OCI-LY1 (cell line): ENCODE measurements around the gene RHOG.
A peak's percentile ranks its signal among the peaks of the same experiment; 100 is the strongest.
"Not testable (repeated sequence)": the region's sequence is repeated elsewhere in the genome, so short reads cannot be mapped to it uniquely, and the experiment has no call there.

Source experiments
- H2AFZ ChIP-seq: fragments of 200-600 bp; sonication (generic), shearing (Covaris generic); 2 replicates; pipeline ENCODE4 v1.6.0; 2014; ENCODE audit warnings: antibody characterized with exemption, mild to moderate bottlenecking, low read length
- H3F3A ChIP-seq: fragments of 200-600 bp; sonication (generic), shearing (Covaris generic); 2 replicates; pipeline ENCODE4 v1.6.0; 2014; ENCODE audit warnings: mild to moderate bottlenecking, antibody characterized with exemption, low read length, moderate library complexity; ENCODE audit not compliant: insufficient read depth
- H3K27ac ChIP-seq: fragments of 200-600 bp; sonication (generic); 2 replicates; pipeline ENCODE4 v1.5.1; 2014; ENCODE audit warnings: low read length, mixed run types, mild to moderate bottlenecking, low read depth; ENCODE audit not compliant: poor library complexity, severe bottlenecking
- H3K27me3 ChIP-seq: fragments of 200-600 bp; sonication (generic); 2 replicates; pipeline ENCODE4 v1.6.0; 2014; ENCODE audit warnings: antibody characterized with exemption, mild to moderate bottlenecking, low read length, moderate library complexity; ENCODE audit not compliant: insufficient read depth
- H3K36me3 ChIP-seq: fragments of 200-600 bp; sonication (generic); 2 replicates; pipeline ENCODE4 v1.6.1; 2014; ENCODE audit warnings: mild to moderate bottlenecking, antibody characterized with exemption, low read length, moderate library complexity, mixed read lengths; ENCODE audit not compliant: insufficient read depth
- H3K4me1 ChIP-seq: fragments of 200-600 bp; sonication (generic); 2 replicates; pipeline ENCODE4 v1.5.1; 2014; ENCODE audit warnings: mild to moderate bottlenecking, low read length, moderate library complexity; ENCODE audit not compliant: insufficient read depth, severe bottlenecking
- H3K4me2 ChIP-seq: fragments of 200-600 bp; sonication (generic), shearing (Covaris generic); 2 replicates; pipeline ENCODE4 v1.6.1; 2014; ENCODE audit warnings: low read length
- H3K4me3 ChIP-seq: fragments of 200-600 bp; sonication (generic); 2 replicates; pipeline ENCODE4 v1.5.1; 2014; ENCODE audit warnings: low read length, low read depth, mild to moderate bottlenecking, mixed read lengths; ENCODE audit not compliant: poor library complexity, severe bottlenecking
- H3K79me2 ChIP-seq: fragments of 200-600 bp; shearing (Covaris generic); 2 replicates; pipeline ENCODE4 v1.6.1; 2016; ENCODE audit warnings: mixed run types, low read length, mixed read lengths; ENCODE audit not compliant: insufficient read depth
- H3K9ac ChIP-seq: fragments of 200-600 bp; sonication (generic), shearing (Covaris generic); 2 replicates; pipeline ENCODE4 v1.6.1; 2014; ENCODE audit warnings: mild to moderate bottlenecking, low read length, mixed read lengths
- H3K9me2 ChIP-seq: fragments of 200-600 bp; sonication (generic), shearing (Covaris generic); 2 replicates; pipeline ENCODE4 v1.6.1; 2014; ENCODE audit warnings: low read depth, mild to moderate bottlenecking, low read length, mixed read lengths
- H3K9me3 ChIP-seq: fragments of 200-600 bp; shearing (Covaris generic); 2 replicates; pipeline ENCODE4 v1.6.1; 2014; ENCODE audit warnings: low read length, mixed read lengths
- H4K20me1 ChIP-seq: fragments of 200-600 bp; sonication (generic), shearing (Covaris generic); 2 replicates; pipeline ENCODE4 v1.6.0; 2016; ENCODE audit warnings: mild to moderate bottlenecking, low read length; ENCODE audit not compliant: insufficient read depth
- EZH2 ChIP-seq: fragments of 200-600 bp; sonication (generic), shearing (Covaris generic); IDR thresholded peaks from 2 replicates; pipeline ENCODE4 v1.8.0; 2017; ENCODE audit warnings: borderline replicate concordance, mixed run types, mild to moderate bottlenecking, antibody characterized with exemption, low read length, moderate library complexity, mixed read lengths
- TF ChIP-seq, protein P1 (sequence below): fragments of 200-600 bp; sonication (generic), shearing (Covaris generic); IDR thresholded peaks from 2 replicates; pipeline ENCODE4 v1.5.1; 2017; ENCODE audit warnings: mild to moderate bottlenecking, antibody characterized with exemption, low read length, moderate library complexity, mixed read lengths

Gene RHOG

DNA sequence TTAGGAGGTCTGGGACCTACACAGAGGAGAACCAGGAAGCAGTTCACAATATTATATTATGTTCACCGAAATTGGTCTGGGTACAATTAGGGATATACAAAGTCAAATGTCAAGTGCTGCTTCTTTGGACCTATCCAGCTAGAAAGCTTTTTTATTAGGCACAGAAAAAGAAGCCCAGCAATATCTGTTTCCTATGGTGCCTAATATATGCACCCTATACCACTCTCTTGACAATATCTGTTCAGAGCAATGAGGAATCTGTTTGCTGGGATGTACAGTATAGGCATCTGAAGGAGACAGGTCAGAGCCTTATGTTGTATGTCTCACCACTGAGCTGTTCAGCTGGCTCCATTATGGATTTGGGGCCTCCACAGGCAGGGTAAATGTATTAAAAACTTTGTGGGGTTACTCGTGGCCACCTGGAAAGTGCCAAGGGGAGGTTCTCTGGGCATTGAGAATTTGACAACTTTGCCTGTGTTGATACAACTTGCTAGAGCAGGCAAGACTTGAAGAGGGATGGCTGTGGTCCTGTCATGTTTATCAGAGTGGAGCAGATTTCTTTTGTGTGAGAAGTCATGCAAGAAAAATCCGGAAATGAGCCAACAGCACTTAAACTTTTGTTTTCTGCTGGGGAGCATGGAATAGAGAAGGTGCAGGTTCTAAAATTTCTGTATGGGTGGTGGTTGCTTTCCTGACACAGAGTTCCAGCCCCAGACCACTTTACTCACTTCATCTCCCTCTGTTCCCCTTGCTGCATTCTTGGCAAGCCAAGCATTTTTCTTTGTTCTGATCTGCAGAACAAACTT lies 24.8 kb upstream of the RHOG start:
- H3K27ac ChIP-seq, result peak overlapping the region; percentile 89

DNA sequence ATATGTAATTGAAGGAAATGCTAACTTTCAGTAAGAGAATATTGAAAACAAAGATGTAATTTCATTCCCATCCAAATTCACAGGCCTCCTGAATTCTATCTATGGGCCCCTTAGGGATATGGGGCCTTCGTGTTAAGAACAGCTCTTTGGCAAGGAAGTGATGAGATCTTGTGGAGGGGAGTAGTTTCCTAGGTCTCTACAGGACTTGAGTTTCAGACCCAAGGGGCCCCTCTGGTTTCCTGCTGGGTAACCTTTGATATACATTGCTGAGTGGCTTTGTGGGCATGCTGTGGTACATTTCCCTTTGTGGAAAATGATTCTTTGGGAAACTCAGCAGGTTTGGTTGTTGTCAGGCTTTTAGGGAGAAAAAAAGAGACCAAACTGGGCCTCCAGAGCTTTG lies 20.9 kb upstream of the RHOG start:
- no peaks in the 10 kb centered on the region for H3K27me3 ChIP-seq
- H3K36me3 ChIP-seq, result no peaks in the 10 kb centered on the region
- H3K4me1 ChIP-seq, result peaks cover 85% of the 10 kb centered on the region
- TF ChIP-seq EZH2, result no peak
- TF ChIP-seq, protein P1, sequence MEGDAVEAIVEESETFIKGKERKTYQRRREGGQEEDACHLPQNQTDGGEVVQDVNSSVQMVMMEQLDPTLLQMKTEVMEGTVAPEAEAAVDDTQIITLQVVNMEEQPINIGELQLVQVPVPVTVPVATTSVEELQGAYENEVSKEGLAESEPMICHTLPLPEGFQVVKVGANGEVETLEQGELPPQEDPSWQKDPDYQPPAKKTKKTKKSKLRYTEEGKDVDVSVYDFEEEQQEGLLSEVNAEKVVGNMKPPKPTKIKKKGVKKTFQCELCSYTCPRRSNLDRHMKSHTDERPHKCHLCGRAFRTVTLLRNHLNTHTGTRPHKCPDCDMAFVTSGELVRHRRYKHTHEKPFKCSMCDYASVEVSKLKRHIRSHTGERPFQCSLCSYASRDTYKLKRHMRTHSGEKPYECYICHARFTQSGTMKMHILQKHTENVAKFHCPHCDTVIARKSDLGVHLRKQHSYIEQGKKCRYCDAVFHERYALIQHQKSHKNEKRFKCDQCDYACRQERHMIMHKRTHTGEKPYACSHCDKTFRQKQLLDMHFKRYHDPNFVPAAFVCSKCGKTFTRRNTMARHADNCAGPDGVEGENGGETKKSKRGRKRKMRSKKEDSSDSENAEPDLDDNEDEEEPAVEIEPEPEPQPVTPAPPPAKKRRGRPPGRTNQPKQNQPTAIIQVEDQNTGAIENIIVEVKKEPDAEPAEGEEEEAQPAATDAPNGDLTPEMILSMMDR, result no peak
- no peak overlapping the region for H3K4me2 ChIP-seq
- H2AFZ ChIP-seq, result no peak overlapping the region
- H3K27ac ChIP-seq, result no peak overlapping the region
- H3K79me2 ChIP-seq, result peaks cover 61% of the 10 kb centered on the region
- H3K9me3 ChIP-seq, result no peaks in the 10 kb centered on the region
- H3F3A ChIP-seq, result no peaks in the 10 kb centered on the region
- H3K4me3 ChIP-seq, result no peak overlapping the region
- no peaks in the 10 kb centered on the region for H4K20me1 ChIP-seq
- H3K9me2 ChIP-seq, result no peaks in the 10 kb centered on the region
- no peak overlapping the region for H3K9ac ChIP-seq

More for the DNA sequence above, 24.8 kb upstream of the RHOG start:
- no peaks in the 10 kb centered on the region for H3K9me3 ChIP-seq
- no peaks in the 10 kb centered on the region; the same call in 1 of the 2 replicates for H3F3A ChIP-seq
- H3K4me1 ChIP-seq, result peaks cover 64% of the 10 kb centered on the region
- no peaks in the 10 kb centered on the region for H3K36me3 ChIP-seq
- no peaks in the 10 kb centered on the region for H3K9me2 ChIP-seq
- no peaks in the 10 kb centered on the region for H4K20me1 ChIP-seq
- H3K79me2 ChIP-seq, result peaks cover 43% of the 10 kb centered on the region
- no peaks in the 10 kb centered on the region for H3K27me3 ChIP-seq
- TF ChIP-seq, protein P1, result no peak
- no peak for TF ChIP-seq EZH2
- peak overlapping the region; percentile 15 for H3K4me3 ChIP-seq
- H3K9ac ChIP-seq, result peak overlapping the region; percentile 45; the same call in 1 of the 2 replicates
- H2AFZ ChIP-seq, result no peak overlapping the region
- H3K4me2 ChIP-seq, result peak overlapping the region; percentile 59

DNA sequence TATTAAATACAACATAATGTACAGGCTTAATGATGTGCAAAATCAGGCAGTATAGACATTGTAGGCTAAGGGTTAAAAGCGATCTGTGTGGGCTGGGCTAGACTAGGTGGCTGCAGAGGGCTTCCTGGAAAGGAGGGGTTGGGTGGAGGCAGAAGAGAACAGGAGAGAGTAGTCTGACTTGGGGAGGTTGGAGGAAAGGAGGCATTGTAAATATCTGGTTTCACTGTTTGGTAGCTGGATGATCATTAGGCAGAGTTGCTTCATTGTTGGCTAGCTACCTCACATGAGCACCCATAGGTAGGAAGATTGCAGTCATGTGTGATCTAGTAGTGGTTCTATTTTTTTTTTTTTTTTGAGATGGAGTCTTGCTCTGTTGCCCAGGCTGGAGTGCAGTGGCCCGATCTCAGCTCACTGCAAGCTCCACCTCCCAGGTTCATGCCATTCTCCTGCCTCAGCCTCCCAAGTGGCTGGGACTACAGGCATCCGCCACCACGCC lies 20.2 kb upstream of the RHOG start:
- peak overlapping the region; percentile 82 for H3K27ac ChIP-seq
- H3K9me3 ChIP-seq, H3K27me3 ChIP-seq, H4K20me1 ChIP-seq, H2AFZ ChIP-seq, H3K36me3 ChIP-seq, H3K9me2 ChIP-seq, H3K9ac ChIP-seq, H3F3A ChIP-seq, H3K4me3 ChIP-seq: not testable (repeated sequence)
- peaks cover 85% of the 10 kb centered on the region for H3K4me1 ChIP-seq
- peak overlapping the region; percentile 97 for H3K4me2 ChIP-seq
- H3K79me2 ChIP-seq, result peaks cover 68% of the 10 kb centered on the region
